HG03432 (cell line): ENCODE results near the gene PRSS38.

Source experiments
- ATAC-seq: cut with Tn5 transposase; IDR thresholded peaks from one replicate; pipeline ENCODE4 v1.9.1; 2021; ENCODE audit warnings: mild to moderate bottlenecking, moderate library complexity; ENCODE audit not compliant: unreplicated experiment

Gene PRSS38

DNA sequence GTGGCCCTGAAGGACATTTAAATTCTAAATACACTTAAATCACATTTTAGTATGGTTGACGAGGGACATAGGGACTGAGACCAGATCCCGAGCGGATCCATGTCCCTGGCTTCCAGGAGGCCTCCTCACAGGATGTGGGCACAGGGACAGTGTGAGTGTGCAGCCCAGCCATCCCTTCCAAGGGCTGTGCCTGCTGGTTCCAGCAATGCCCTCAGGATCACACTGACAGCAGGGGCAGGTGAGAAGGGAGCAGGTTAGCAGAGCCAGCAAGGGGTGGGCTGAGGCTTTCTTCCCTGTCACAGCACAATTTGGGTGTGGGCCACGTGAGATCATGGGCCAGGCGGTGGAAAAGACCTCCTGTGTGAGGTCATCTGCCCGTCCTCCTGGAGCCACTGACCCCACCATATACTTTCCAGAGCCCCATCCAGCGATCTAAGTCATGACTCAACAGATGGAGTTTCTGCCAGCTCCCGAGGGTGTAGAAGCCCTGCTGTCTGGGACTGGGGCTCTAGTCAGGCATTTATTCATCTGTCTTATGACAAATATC is 37.0 kb upstream of the PRSS38 start:
- no peak for ATAC-seq

DNA sequence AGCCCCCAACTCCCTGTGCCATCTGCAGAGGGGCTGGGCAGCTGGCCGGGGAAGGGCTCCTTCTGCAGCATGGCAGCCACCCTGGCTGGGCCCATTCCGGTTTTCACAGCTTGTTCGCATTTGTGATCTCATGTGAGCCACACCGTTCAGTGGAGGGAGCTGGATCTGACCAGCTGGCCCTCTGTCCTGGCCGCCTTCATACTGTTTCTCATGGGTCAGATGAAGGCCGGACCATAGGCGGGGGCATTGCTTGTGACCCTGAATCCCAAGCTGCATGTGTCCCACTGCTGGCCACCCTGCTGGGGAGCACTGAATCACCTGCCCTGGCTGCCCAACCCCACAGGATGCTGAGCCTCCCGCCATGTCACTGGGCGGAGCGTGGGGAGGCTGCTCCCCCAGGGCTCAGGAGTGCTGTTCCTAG is 36.4 kb upstream of the PRSS38 start:
- ATAC-seq, result no peak

DNA sequence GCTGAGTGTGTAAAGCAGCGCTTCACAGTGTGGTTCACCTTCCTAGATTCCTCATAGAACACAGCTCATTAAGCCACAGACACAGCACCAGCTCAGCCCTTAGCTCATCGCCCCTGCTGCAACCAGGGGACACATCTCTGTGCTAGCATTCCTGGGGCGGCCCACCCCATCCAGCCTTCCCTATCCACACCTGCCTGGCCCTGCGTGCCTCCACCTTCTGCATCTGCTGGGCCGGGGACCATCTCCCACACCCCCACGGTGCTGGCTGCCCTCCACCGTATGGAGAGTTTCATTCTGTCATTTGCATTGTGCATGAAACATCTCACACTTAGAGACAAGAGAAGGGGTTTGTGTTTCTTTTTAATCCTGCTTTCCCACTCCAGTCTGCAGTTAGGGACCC is 35.8 kb upstream of the PRSS38 start:
- no peak for ATAC-seq

DNA sequence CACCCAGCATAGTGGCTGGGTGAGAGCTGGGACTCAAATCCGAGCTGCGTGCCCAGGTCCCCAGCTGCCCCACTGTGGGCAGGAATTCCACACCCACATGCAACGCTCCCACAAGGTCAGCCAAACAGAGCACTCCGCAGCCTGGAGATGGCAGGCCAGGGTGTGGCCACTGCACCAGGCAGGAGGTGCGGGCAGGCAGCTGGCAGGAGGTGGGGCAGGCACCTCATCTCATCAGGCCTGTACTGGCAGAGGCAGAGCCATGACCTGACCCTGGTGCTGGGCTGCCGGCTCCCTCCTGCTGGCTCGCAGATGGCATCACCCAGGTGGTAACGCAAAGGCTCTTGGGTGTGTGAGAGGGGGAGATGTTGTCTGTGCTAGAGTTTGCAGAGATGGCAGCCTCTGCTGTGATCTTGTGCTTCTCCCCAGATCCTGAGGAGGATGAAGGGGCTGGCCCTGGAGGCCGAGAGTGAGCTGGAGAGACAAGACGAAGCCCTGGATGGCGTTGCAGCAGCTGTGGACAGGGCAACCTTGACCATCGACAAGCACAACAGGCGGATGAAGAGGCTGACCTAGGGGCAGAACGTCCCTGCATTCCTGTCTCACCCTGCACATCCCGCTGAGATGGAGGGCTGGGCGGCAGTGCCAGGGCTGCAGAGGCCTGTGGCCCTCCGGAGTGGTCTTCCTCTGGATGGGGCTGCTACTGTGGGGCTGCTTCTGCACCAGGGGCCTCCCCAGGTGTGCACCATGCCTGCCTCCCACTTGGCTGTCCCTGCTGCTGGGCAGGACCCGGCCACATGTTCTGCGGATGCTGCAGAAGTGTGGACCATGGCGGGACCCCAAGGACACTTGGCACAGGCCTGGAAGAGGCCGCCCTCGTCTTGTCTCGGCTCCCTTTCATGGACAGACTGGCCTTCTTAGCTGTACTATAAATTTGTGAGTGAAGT is 35.1 kb upstream of the PRSS38 start:
- ATAC-seq, result no peak

DNA sequence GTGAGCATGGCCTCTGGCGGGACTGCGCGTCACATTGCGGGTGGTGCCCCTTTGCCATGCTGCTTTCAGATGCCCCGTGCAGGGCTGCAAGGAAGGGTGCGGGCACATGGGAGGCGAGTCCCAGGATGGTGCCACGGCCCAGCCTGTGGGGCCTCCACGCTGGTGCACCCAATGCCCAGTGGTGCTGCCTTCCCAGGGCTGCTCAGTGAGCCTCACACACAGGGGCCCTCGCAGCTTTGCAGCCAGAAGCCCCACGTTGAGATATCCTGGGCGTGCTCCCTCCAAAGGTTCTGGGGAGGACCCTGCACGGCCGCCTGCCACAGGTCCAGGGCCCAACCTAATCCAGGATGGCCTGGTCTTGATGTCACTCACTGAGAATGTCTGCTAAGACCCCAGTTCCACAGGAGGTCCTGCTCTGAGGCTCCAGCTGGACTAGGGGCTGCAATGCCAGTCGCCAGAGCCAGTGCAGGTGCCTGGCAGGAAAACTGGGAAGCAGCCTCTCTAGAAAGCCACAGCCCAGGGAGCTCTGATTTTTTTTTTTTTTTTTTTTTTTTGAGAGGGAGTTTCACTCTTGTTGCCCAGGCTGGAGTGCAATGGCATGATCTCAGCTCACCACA is 34.1 kb upstream of the PRSS38 start:
- ATAC-seq, result no peak

DNA sequence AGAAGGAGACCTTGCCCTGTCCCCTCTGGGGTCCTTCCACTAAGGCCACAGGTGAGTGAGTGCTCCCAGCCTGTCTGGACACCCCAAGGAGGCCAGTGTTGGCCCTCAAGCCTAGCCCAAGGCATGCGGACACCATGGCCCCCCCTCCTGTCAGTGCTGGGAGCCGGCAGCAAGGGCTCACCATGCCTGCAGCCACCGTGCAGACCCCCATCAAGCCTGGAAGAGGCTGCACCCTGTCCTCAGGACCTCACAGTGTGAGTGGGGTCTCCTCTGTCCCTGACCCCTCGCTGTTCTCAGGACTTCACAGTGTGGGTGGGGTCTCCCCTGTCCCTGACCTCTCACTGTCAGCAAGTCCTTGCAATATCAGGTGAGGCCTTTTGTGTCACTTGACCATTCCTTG is 33.2 kb upstream of the PRSS38 start:
- ATAC-seq, result no peak

DNA sequence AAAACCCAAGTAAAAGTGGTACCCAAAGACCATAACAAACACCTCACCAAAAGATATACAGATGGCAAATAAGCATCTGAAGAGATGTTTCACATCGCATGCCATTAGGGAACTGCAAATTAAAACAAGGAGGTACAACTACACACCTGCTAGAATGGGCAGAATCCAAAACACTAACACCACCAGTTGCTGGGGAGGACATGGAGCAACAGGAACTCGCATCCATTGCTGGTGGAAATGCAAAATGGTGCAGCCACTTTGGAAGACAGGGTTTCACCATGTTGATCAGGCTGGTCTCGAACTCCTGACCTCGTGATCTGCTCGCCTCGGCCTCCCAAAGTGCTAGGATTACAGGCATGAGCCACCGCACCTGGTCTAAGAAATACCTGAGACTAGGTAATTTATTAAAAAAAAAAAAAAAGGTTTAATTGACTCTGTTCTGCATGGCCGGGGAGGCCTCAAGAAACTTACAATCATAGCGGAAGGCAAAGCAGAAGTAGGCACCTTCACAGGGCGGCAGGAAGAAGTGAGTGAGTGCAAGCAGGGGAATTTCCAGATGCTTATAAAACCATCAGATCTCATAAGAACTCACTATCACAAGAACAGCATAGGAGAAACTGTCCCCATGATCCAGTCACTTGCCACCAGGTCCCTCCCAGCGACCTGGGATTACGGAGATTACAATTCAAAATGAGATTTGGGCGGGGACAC is 30.2 kb upstream of the PRSS38 start:
- ATAC-seq, result no peak

DNA sequence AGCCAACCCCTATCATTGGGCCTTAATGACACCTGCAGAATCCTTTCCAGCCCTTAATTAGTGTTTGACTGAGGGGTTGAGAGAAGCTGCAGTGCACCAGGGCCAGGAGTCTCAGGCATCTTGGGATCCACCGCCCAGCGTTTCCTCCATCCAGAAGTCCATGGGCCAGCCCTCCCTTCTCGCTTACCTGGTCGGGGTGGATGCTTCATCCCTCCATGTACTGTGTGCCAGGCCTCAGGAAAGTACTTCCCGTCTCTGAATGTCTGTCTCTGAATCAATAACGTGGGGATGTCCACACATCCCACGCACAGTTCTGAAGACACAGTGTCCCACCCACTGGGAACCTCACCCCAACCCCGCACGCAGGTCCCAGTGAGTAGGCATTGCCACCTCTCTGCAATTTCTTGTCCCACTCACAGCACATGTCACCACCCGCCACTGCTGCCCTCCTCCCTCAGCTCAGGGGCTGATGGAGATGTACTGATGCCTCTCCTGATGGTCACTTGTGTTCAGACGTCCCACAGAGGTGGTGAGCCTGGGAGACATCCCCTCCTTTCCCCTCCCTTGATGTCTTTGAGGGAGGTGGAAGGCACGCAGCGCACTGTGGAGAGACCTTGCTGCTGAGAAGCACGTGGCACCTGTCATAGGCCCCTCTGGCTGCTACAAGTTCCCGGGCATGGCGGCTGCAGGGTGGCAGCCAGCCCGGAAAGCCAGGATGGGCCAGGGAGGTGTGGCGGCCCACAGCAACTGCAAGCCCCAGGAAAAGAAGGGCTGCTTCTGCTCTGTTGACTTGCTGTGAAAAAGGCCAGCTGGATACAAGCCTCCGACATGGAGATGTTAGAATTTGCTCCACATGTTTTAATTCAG is 29.4 kb upstream of the PRSS38 start:
- no peak for ATAC-seq

DNA sequence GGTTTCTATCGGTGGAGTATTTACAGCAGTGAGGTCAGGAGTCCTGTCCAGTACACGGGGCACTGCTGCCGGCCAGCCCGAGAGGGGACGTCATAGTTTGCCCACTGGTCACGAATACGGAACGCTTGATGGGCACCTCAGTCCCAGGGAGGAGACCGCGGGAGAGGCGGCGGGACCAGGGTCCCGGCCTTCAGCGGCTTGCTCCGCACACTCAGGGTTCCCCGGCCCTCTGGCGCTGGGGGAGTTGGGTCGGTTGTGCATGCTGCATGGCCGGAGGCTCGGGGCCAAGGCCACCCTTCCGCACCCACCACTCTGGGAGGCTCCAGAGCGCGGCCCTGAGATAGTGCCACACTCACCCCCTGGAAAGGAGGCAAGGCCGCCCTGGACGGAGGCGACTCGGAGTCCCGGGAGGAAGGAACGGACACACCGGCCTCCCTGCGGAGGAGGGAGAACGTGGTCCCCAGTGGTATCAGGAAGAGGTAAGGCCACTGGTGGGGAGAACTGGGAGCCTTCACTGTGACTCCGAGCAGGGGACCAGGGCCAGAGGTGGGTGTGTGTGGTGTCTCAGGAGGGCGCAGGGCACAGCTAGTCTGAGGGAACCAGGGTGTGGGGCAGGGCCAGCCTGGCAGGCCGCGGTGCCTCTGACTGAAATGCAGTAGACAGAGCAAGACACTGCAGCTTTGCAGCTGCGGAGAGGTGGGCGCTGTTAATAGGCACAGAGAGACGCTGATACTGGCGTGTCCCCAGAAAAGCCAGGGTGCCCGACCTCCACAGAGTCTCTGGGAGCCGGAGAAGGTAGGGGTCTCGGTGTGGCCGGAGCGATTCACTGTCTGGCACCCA is 28.6 kb upstream of the PRSS38 start:
- ATAC-seq, result no peak

DNA sequence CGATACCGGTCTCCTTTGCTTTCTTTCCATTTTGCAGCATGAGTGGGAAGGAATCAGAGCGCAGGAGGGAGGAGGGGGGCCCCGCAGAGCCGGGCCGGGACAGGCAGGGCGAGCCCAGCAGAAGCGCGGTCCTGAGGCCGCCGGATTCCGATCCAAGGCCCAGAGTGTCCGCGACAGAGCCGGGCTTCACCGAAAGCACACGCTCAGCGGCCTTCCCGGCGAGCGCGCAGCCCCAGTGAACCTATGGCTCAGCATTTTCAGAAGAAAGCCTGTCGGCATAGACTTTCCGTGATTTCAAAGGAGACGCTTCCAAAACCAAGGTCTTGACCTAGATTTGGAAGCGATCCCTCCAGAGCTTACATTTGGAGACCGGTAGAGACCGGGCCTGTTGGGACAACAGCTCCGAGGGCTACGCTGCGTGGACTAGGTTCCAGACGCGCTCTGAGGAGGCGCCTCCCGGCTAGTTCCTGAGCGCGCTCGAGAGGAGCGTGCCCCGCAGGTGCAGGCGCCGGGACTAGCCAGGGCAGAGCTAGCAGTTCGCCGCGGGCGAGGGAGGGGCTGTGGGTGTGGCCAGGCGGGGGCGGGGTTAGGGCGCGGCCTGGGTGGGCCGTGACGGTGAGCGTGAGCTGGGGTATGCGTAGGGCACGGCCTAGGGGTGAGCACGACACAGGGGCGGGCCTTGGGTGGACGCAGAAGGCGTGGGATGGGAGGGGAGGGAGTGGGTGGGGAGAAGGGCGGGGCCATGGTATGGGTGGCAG is 27.8 kb upstream of the PRSS38 start:
- ATAC-seq, result peak; percentile 94

DNA sequence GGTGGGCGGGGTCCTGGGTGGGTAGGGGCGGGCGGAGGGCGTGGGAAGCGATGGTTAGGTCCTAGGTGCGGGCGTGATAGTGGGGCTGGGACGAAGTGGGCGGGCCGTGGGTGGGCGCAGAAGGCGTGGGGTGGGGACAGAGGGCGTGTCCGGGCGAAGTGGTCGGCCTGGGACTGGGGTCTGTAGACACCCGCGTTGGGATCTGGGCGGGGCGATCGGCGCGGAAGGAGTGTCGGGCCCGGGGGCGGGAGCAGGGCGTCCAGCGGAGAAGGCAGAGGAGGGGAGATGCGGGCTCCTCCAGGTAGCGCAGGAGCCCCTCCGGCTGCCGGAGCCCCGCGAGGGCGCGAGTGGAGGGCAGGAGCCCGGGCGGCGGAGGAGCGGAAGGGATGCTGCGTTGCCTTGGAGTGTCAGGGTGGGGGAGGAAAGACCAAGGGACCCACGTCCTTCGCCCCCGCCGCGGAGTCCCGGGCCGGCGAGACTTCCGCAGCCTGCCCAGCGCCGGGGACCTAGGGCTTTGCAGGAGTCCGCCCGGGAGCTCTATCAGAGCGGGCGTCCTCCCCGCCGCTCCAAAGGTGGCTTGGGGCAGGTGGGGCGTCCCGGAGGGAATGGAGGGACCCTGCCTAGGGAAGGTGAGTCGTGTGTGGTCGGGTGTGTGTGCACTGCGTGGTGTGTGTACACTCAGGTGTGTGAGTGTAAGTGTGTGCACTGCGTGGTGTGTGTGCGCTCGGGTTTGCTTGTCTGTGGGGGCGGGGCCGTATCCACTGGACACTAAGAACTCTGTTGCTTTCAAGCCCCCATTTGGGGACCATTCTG is 27.0 kb upstream of the PRSS38 start:
- ATAC-seq, result peak; percentile 65

DNA sequence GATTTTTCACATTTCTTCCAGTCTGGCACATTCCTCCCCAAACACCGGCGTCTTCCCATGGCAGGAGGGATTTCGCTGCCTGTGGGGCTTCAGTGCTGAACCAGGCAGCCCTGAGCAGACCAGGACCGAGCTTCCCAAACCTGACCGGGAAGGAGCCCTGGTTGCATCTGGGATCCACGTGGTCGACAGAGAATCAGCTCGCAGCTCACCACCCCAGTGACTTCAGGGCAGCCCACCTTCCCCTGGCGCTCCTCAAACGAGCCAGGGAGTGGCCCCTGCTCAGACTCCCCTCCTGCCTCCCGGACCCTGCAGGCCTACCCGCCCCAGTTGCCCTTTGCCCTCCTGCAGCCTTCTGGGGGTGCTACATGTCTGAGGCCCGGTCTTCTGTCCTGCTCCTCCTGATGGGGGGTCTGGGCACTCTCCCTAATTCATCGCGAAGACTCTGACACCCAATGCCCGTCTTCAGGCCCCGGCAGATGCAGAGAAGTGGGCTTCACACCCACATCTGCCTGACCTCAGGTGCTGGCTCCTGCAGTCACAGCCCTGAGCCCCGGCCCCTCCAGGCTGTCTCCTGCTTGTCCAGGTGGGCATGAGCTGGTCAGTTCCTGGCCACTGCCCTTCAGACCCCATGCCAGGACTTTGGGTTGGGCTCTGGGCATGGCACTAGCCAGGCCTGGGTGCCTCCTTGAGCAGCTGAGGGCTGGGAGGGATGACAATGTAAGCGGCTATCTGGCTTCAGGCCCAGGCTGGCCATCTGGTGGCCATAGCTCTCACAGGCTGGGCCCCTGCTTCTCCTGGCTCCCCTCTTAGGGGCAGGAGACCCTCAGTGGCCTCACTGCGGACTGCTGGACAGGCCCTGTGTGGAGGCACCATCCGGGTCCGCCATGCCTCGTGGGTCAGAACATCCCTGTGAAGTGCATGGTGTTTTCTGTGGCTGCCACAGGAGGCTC is 26.1 kb upstream of the PRSS38 start:
- ATAC-seq, result no peak

DNA sequence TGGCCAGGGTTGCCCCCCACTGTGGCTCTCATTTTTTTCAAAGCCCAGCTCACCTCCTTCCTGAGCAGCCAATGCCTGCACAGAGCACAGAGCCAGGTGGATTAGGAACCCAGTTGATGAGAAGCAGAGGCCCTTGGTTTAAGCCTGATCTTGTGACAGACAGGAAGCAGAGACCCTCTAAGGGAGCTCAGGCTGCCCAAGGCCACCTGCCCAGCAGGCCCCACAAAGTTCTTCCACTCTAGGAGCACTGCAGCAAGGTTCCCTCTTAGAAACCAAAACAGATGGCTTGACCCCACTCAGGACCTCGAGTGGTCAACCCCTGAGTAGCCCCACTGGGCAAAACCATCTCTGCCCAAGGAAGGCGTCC is 25.5 kb upstream of the PRSS38 start:
- no peak for ATAC-seq

DNA sequence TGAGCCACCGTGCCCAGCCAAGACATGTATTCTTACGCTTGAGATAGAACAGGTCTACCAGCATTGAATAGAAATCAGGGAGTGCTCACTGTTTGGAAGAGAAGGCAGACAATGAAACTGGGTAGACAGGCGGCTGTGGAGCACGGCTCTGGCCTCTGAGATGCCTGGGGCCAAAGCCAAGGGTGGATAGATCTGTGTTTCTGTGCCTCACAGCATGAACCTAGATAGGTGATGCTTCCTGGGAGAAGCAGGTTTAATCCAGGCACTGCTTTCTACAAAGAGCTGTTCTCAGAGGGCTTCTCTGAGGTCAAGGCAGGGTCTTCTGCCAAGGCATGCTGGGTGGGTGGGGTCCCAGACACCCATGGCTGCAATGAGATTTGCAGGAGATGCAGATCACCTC is 24.6 kb upstream of the PRSS38 start:
- ATAC-seq, result no peak

DNA sequence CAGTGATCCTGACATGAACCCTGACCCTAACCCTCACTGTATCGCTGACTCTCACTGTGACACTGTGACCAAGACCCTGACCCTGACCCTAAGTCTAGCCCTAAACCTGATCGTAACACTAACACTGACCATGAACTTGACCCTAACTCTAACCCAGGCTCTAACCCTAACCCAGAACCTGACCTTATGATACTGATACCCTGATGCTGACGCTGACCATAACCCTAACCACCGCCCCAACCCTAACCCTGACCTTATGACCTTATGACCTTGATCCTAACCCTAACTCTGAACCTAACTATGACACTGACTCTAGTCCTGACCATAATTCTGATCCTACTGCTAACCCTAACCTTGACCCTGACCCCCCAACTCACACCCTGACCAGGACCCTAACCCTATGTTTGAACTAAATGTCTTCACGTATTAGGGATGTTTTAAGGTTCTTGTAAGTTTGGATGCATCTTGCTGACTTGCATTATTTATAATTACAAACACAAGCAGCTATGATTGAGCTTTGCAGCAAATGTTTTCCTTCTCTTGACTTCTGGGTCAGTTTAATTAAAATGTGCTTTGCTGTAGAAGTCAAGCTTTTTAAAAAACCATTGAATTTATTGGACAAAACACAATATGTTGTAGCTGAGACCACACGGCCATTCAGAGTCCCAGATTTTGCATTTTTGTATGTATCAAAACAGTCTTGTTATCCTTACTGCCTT is 23.9 kb upstream of the PRSS38 start:
- no peak for ATAC-seq
